Measurements from ENCODE around the gene BAD.

GRCh38 chr11:64324692-64325469 lies 40.4 kb upstream of the BAD start:
- TF ChIP-seq CTCF (IDR thresholded peaks at IDR 0.05; ENCODE audit: low read length) (no peak), EZH2 (optimal IDR thresholded peaks at IDR 0.05; ENCODE audit: low read depth, low read length) (no peak)

Measured in MM.1S (cell line).